ENCODE results near the gene TLX3.

- TF ChIP-seq CTCF (IDR thresholded peaks at IDR 0.05) (no peak), POLR2AphosphoS5 (IDR thresholded peaks at IDR 0.05) (no peak), POLR2A (IDR thresholded peaks at IDR 0.05) (no peak)
Observed at GRCh38 chr5:171261361-171261760, 47.7 kb upstream of the TLX3 start.
